OCI-LY7 (cell line): ENCODE results near the gene PHETA1.

ENCODE experiments used
- CTCF ChIP-seq: fragments of 200-600 bp; sonication (generic); conservative IDR thresholded peaks from 2 replicates; pipeline ENCODE4 v1.5.1; 2014; ENCODE audit warnings: mild to moderate bottlenecking, antibody characterized with exemption, low read length, moderate library complexity, mixed read lengths
- EZH2phosphoT487 ChIP-seq: fragments of 200-600 bp; sonication (generic); IDR thresholded peaks from 2 replicates; pipeline ENCODE4 v1.6.1; 2018; ENCODE audit warnings: low read depth, borderline replicate concordance, mild to moderate bottlenecking, mixed run types, antibody characterized with exemption, low read length, moderate library complexity, mixed read lengths

GRCh38 chr12:111401167-111401605 lies 32.3 kb upstream of the PHETA1 start:
- TF ChIP-seq CTCF (no peak), EZH2phosphoT487 (no peak)
